T-helper 2 cell (primary cell): ENCODE measurements around the gene DTX3L.

ENCODE experiments used
- DNase-seq, 5 experiments: peaks; one replicate each; pipeline versions ENCODE4 v3.0.0 to v3.0.0-alpha.2; 2012 to 2022

The DTX3L gene

DNA sequence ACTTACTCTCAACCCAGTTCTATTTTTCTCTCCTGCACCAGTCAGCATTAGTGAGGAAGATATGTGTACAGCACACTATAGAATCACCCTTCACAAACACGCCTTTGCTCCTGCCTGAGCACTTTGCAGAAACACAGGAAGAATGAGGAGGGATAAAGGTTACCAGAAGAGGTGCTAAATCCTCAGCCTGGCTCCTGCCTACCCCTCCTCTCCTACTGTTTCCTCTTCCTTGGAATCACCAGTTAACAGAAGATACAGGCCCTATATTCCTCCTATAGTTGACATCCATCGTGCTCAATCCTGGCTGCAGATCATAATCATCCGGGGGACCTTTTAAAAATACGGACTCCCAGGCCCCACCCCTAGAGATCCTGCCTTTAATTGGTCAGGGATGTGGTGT is 42.2 kb downstream of the DTX3L start:
- DNase-seq: no peak

DNA sequence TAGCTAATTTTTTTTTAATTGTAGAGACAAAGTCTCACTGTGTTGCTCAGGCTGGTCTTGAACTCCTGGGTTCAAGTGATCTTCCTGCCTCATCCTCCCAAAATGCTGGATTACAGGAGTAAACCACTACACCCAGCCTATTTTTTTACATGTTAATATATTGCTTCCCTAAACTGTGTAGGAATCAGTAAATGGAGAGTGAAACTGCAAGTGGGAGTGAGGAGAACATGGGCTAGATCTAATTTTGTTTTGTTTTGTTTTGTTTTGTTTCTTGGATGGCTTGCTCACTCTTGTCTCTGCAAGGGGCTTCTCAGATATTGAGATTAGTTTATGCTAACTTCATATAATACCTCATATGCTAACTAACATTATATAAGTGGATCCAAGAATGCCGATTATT is 44.8 kb downstream of the DTX3L start:
- DNase-seq: no peak

DNA sequence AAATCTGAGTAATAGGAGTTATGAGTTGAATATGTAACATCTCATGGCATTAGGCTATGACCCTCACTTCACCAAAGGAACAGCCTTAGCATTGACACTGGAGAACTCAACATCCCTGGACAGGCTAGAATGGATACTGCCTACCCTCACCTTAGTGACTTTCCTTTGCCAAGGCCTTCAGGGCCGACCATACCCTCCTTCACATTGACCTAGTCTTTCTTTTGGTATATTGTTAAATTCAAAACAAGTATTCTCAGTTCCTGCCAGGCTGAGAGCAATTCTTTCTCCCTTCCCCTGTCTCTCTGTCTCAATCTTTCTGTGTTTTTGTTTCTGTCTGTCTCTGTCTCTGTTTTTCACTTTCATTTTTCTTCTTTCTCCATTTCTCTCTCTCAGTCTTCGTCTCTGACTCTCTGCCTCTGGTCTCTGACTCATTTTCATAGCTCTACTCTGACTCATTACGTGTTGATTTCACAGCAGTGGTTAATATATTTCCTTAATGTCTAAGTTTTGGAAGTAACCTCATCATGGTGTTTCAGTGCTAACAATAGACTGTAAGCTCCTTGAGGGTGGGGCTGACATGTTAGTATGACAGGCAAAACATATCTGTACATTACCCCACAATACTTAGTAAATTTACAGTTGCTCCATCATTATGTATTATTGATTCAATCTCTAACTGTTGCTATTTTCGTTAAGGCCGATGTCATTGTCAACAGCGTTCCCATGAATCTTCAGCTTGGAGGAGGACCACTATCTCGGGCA is 45.8 kb downstream of the DTX3L start:
- peak in 1 of 5 experiments; percentile 94 for DNase-seq

DNA sequence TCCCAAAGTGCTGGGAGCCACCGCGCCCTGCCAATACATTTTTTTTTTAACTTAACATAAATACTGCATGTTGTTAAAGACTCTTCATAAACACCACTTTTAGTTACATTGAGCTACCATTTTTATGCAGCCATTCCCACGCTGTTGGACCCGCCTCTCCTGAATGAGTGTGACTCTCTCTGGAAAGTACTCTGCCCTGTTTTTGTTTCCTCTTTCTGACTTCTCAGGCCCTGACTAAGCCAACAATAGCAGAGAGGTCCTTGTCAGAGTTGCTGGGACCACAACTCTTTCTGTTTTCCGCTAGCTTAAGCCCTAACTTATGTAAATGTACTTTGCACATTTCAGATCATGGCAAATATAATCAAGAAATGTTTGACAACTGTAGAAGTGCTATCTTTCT is 48.6 kb downstream of the DTX3L start:
- DNase-seq: no peak

DNA sequence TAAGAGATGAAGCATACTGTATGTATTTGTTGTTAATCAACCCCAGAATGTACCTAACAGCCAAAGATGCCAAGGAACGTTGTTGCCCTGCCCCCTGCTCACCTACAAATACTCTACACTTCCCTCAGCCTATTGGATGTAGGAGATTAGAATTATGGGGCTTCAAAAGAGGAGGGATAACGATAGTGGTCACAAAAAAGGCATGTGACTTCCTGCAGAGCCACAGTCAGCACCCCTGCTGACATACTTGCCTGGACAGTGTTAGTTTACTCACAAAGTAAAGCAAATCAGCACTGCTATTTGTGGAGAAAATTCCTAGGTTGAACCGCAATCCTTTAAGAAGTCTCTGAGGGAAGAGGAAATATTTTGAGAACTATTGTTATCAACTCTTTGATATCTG is 51.2 kb downstream of the DTX3L start:
- DNase-seq: no peak

DNA sequence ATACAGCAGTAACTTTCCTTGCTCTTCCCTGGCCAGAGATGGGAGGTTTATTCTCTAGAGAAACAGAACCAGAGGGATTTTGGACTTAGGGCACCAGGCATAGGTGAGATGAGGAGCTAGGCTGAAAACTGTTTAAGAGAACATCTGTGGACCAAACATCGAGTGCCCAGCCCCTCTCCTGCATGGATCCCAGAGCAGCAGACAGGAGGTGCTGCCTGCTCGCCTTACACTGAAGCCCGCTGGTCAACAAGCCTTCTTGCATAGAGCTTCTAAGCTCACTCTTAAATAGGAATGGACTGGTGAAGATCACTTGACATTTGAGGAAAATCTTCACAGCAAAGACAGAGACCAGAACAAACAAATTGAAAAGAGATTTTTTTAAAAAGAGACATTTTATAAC is 54.5 kb downstream of the DTX3L start:
- DNase-seq: no peak

DNA sequence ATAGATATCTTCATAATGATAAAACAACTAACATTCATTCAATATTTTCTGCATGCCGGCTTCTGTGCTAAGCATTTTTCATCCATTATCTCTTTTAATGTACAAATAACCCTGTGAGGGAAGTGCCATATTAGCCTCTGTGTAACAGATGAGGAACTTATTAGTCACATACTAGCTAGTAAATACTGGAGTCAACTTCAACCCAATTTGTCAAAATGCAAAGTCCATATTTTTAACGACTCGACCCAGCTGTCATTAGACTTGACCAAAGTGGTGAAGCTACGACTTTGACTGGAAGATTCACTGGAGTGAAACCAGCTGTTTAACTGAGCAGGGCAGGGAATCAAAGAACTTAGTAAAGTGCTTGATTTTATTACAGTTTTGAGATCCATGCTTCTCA is 54.9 kb downstream of the DTX3L start:
- DNase-seq: no peak

DNA sequence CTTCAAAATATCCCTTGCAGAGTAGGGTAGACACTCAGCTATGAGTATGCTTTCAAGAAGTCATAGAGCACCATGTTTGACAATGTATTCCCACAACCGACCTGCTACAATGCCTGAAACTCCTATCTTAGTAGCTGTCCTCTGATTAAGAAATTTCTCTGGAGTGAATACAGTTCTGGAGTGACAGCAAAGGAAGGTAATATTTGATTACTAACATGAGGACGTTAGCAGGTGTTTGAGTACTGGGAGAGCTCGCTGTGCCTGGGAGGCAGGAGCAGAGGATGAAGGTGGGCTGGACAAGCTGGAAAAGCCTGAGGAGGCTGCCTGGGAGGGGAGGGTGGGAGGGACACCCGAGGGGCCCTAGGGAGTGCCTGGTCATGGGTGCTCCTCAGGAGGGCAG is 56.3 kb downstream of the DTX3L start:
- no peak for DNase-seq

DNA sequence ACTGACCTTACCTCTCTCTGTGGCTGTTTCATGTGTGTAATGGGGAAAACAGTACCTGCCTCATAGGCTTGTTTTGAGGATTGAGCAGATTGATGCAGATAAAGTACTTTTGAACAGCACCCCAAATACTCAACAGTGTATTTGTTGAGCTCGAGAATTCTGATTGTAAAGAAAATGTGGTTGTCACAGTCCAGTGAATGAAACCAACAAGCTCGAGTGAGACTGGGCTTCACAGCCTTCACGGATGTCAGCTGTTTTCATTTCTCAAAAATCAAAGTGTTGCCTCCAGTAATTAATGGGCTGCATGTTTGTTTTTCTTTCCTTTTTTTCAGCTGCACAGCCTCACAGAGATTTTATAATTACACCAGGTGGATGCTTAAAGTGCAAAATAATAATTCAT is 57.0 kb downstream of the DTX3L start:
- no peak for DNase-seq

DNA sequence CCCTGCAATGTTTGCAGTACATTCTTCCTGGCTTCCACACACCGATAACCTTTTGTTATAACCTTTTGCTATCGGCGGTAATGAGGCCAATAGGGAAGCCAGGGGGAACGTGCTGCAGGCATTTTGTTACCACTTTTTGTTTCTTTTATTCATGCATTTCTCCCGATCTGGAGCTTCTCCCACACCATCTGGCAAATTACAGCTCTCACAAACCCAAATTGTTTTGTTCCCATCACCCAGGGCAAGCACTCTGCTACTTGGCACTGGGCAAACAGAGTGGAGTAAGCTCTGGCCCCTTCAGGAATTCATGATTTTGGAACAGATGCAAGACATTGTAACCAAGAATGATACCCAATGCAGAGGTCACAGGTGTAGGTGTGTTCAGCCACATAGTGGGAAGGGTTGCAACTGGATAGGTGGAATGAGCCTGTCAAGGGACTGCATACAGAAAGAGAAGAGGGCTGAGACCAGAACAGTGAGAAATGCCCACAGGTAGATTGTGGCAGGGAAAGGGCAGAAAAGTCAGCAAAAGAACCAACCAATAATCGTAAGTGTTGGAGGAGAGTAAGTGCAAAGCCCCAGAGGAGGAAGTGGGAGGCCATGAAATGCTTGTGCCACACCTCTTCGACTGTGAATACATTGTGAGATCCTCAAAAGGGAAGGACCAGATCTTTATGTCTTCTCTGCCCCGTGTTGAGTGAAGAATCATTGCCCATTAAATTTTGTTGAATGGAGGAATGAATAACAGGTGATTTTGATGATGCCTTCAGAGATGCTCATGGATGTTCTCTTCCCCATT is 59.1 kb downstream of the DTX3L start:
- no peak for DNase-seq
